RWPE1 (cell line): Measurements from ENCODE around the gene HINFP.

Experiments
- CTCF ChIA-PET: fragments of 350-600 bp; sonication (Branson Sonifier 250); formaldehyde crosslinking; extraction: SDS; loops from one replicate; lab custom pipeline; 2021; lab: Yijun Ruan, JAX
- POLR2A ChIA-PET: fragments of 400-600 bp; formaldehyde crosslinking; extraction: SDS; loops from one replicate; lab custom pipeline; 2020; ENCODE audit warnings: antibody characterized with exemption; ENCODE audit not compliant: low non-redundant PET; lab: Yijun Ruan, JAX
- DNase-seq: peaks from one replicate; pipeline ENCODE4 v3.0.0; 2012; ENCODE audit warnings: low spot score
- H3K27ac ChIP-seq: fragments of 450-650 bp; 2 replicates; pipeline ENCODE4 v1.5.1; 2017
- TF ChIP-seq, protein P1 (sequence below): fragments of 450-650 bp; conservative IDR thresholded peaks from 2 replicates; pipeline ENCODE4 v1.5.1; 2017; ENCODE audit warnings: low read depth, mild to moderate bottlenecking

HINFP gene

DNA sequence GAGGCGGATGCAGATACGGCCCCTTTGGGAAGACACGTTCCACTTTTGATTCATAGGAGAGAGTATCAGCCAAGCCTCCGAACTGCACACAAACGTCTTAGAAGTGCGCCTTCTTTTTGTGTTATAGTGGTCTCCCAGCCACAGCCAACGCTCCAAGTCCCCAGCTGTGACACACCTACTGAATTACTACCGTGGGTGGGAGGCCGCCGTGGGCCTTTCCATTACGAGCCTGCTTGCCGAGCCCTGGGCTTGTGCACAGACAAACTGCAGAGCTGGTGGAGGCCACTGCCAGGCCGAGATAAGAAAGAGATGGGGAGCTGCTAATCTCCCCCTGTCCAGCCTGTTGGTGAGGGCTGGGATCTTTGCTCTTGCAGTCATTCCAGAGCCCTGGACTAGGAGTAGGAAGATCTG, 35.9 kb upstream of the HINFP start:
- TF ChIP-seq, protein P1, sequence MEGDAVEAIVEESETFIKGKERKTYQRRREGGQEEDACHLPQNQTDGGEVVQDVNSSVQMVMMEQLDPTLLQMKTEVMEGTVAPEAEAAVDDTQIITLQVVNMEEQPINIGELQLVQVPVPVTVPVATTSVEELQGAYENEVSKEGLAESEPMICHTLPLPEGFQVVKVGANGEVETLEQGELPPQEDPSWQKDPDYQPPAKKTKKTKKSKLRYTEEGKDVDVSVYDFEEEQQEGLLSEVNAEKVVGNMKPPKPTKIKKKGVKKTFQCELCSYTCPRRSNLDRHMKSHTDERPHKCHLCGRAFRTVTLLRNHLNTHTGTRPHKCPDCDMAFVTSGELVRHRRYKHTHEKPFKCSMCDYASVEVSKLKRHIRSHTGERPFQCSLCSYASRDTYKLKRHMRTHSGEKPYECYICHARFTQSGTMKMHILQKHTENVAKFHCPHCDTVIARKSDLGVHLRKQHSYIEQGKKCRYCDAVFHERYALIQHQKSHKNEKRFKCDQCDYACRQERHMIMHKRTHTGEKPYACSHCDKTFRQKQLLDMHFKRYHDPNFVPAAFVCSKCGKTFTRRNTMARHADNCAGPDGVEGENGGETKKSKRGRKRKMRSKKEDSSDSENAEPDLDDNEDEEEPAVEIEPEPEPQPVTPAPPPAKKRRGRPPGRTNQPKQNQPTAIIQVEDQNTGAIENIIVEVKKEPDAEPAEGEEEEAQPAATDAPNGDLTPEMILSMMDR: no peak
- H3K27ac ChIP-seq: peak overlapping the region; percentile 88
- ChIA-PET POLR2A (interaction anchor here (0.6 to 1.8 kb wide), 11 partner anchors 12 to 1833 kb away, joined by 3 to 23 read pairs (median 8); partner anchors contain the start of genes DPAGT1 and VPS11), CTCF (interaction anchor here (0.6 to 0.8 kb wide), 3 partner anchors 8 to 24 kb away, joined by 3 to 4 read pairs (median 3); a partner anchor contains a TSS)
- no peak for DNase-seq

DNA sequence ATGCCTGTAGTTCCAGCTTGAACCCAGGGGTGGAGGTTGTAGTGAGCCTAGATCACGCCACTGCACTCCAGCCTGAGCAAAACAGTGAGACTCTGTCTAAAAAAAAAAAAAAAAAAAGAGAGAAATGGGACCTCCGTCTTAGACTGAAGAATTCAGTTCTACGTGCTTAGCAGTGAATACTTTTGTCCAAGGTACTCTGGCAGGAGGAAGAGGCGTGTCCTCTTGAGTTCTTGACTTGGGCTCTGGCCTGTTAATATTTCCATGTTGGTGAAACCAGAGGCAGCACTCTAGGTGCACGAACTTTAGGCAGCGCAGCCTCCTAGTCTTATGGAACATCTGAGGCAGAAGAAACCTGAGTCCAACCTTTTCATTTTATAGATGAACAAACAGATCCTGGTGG, 34.3 kb upstream of the HINFP start:
- ChIA-PET POLR2A (no interaction called here), CTCF (no interaction called here)
- DNase-seq: no peak
- TF ChIP-seq, protein P1: no peak
- peak overlapping the region; percentile 70 for H3K27ac ChIP-seq

DNA sequence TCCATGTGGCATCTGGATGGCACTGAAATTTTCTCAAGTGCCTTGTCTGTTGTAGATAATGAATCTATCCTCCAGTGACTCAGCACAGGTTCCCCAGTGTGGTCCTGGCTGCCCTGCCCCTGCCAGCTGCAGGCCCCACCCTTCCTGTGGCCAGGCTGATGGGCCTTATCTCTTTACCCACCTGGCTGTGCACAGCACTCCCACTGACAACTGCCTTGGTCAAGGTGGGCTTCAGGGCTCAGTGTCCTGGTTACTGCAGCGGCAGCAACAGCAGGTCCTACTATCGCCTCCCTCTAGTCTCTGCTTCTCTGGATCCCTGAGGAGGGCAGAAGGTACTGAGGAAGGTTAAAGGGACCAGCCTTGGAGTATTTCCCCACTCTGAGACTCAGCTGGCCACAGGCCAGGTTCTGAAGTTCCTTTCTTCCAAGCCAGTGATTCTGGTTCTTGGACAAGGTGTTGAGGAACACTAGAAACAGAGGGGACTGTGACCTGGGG, 33.6 kb upstream of the HINFP start:
- TF ChIP-seq, protein P1: no peak
- H3K27ac ChIP-seq: peak overlapping the region; percentile 70
- DNase-seq: no peak
- ChIA-PET CTCF (no interaction called here), POLR2A (no interaction called here)

DNA sequence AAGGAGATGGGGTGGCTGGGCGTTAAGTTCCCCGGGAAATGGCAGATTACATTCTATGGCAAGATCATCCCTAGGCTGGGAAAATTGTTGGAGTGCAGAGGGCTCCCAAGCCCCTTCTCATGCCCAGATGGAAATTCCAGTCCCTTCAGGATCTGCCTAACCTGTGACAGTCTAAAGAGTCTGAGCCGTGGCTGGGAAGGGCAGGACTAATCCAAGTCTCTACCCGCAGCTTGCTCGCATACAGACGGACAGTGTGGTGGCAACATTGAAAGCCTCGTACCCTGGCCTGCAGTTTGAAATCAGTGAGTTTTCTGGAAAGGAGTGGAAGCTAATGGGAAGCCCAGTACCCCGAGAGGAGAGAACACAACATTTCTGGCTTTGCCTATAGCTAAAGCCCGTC, 33.0 kb upstream of the HINFP start:
- POLR2A ChIA-PET: no interaction called here
- H3K27ac ChIP-seq: peak overlapping the region; percentile 70
- DNase-seq: no peak
- CTCF ChIA-PET: no interaction called here
- TF ChIP-seq, protein P1: no peak

DNA sequence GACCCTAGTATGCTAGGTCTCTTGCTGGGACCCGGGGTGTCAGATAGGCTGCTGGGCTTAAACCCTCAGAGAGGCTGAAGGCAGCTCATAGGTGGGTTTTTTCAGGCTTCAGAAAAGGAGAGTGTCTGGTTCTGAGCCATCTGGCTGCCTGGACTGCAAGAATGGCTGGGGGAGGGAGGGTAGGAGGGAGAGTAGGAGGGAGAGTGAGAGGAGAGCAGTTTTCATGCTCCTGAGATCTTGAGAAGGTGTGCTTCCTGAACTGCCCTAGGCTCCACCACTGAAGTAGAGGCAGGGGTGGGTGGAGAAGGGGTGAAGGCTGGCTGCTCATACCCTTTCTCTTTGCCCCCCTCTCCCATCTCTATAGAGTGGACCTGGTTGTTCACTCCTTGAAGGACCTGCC, 32.1 kb upstream of the HINFP start:
- peak overlapping the region; percentile 73 for H3K27ac ChIP-seq
- TF ChIP-seq, protein P1: no peak
- no peak for DNase-seq
- ChIA-PET CTCF (no interaction called here), POLR2A (no interaction called here)

DNA sequence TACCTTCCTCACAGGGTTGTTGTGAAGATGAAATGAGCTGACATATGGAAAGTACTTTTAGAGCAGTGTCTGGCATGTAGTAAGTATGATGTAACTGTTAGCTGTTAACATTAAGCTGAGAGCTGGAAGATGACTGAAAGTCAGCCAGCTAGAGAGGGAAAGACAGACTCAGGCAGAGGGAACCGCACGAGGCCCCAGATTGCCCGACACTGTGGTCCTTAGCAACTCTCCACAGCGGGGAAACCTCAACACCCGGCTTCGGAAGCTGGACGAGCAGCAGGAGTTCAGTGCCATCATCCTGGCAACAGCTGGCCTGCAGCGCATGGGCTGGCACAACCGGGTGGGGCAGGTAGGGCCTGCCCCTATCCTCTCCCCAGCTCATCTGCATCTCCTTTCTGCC, 30.2 kb upstream of the HINFP start:
- H3K27ac ChIP-seq: peak overlapping the region; percentile 73
- DNase-seq: no peak
- ChIA-PET CTCF (interaction anchor here (0.7 kb wide), 1 partner anchor 31 kb away, joined by 3 read pairs; no protein-coding TSS in a partner anchor), POLR2A (no interaction called here)
- TF ChIP-seq, protein P1: no peak
